Thoracic aorta (tissue), 2 donors: ENCODE measurements around the gene MAP3K14. TPM values are rescaled to one million over a fixed set of nuclear protein-coding genes. Genes with fewer than 3 reads are reported as not detected.

Experiments
- ATAC-seq: fragments of 150-250 bp; one replicate; pipeline ENCODE4 v1.8.0; 2017; ENCODE audit warnings: low read depth; ENCODE audit not compliant: insufficient number of reproducible peaks, low FRiP score
- DNase-seq: peaks from one replicate; pipeline ENCODE4 v3.0.0-alpha.2; 2020; ENCODE audit warnings: low spot score
- H3K27ac ChIP-seq, 2 donors: fragments of 200-600 bp; sonication (generic); 1 replicate in 1 of 2; 2 replicates in 1 of 2; pipeline ENCODE4 v1.5.1; 2016; ENCODE audit warnings: mild to moderate bottlenecking in 2 of 2, moderate library complexity in 2 of 2
- H3K27me3 ChIP-seq: fragments of 200-600 bp; sonication (generic); replicated peaks from 2 replicates; pipeline ENCODE4 v1.6.0; 2016; ENCODE audit warnings: mild to moderate bottlenecking; ENCODE audit not compliant: insufficient read depth
- H3K36me3 ChIP-seq: fragments of 200-600 bp; sonication (generic); one replicate; pipeline ENCODE4 v1.5.1; 2016
- H3K4me1 ChIP-seq, 2 donors: fragments of 200-600 bp; sonication (generic); 1 replicate in 1 of 2; 2 replicates in 1 of 2; pipeline versions ENCODE4 v1.5.1 to v1.6.0; 2016; ENCODE audit warnings: low read depth in 2 of 2, mild to moderate bottlenecking in 1 of 2; ENCODE audit not compliant: control insufficient read depth in 1 of 2
- H3K4me3 ChIP-seq: fragments of 200-600 bp; sonication (generic); 2 replicates; pipeline ENCODE4 v1.5.1; 2016; ENCODE audit warnings: mild to moderate bottlenecking
- H3K9me3 ChIP-seq: fragments of 200-600 bp; sonication (generic); 2 replicates; pipeline ENCODE4 v1.5.1; 2016
- CTCF ChIP-seq: fragments of 200-600 bp; sonication (generic); IDR thresholded peaks from one replicate; pipeline ENCODE4 v1.5.1; 2019; ENCODE audit warnings: antibody characterized with exemption
- total RNA-seq, 2 donors: library from RNA; depleted of rRNA; stranded (reverse); fragments of >200 nt; gene quantifications; one replicate each; pipeline versions ENCODE4 v1.1.0 to v1.2.3, GENCODE V29; 2016

The MAP3K14 gene
- total RNA-seq, 2 donors from 2014 or later: 10.1 to 10.7 TPM

GRCh38 chr17:45228763-45229539, 87.9 kb downstream of the MAP3K14 start:
- H3K4me3 ChIP-seq: peak overlapping the region; percentile 33

GRCh38 chr17:45227926-45228762, 88.7 kb downstream of the MAP3K14 start:
- ATAC-seq (no peak), DNase-seq (no peak)
- H3K4me1 ChIP-seq: peaks cover 0 to 5% of the 10 kb centered on the region in 2 donors
- H3K27me3 ChIP-seq: no peaks in the 10 kb centered on the region
- no peaks in the 10 kb centered on the region for H3K36me3 ChIP-seq
- peak overlapping the region; percentile 33 for H3K4me3 ChIP-seq
- no peaks in the 10 kb centered on the region for H3K9me3 ChIP-seq
- TF ChIP-seq CTCF: no peak
- H3K27ac ChIP-seq: peak overlapping the region in 1 of 2 donors; percentile 53

More at GRCh38 chr17:45228763-45229539, 87.9 kb downstream of the MAP3K14 start:
- H3K27me3 ChIP-seq: no peaks in the 10 kb centered on the region
- H3K27ac ChIP-seq: peak overlapping the region in 1 of 2 donors; percentile 53
- H3K36me3 ChIP-seq: no peaks in the 10 kb centered on the region
- ATAC-seq (peak; percentile 8), DNase-seq (peak; percentile 20)
- no peaks in the 10 kb centered on the region for H3K9me3 ChIP-seq
- no peak for TF ChIP-seq CTCF
- peaks cover 0 to 5% of the 10 kb centered on the region in 2 donors for H3K4me1 ChIP-seq

- H3K4me1 ChIP-seq: peaks cover 0 to 7% of the 10 kb centered on the region in 2 donors
- H3K4me3 ChIP-seq: peak overlapping the region; percentile 70
- no peaks in the 10 kb centered on the region for H3K36me3 ChIP-seq
- no peaks in the 10 kb centered on the region for H3K27me3 ChIP-seq
- ATAC-seq: no peak
- H3K27ac ChIP-seq: peak overlapping the region in 1 of 2 donors; percentile 53
- DNase-seq: no peak
- no peak for TF ChIP-seq CTCF
- no peaks in the 10 kb centered on the region for H3K9me3 ChIP-seq
Observed at GRCh38 chr17:45227101-45227925, 89.5 kb downstream of the MAP3K14 start.

GRCh38 chr17:45226576-45226975, 90.2 kb downstream of the MAP3K14 start:
- ATAC-seq (no peak), DNase-seq (no peak)
- peak overlapping the region; percentile 70 for H3K4me3 ChIP-seq
- no peaks in the 10 kb centered on the region for H3K36me3 ChIP-seq
- no peak for TF ChIP-seq CTCF
- H3K9me3 ChIP-seq: no peaks in the 10 kb centered on the region
- H3K4me1 ChIP-seq: peaks cover 0 to 12% of the 10 kb centered on the region in 2 donors
- no peaks in the 10 kb centered on the region for H3K27me3 ChIP-seq
- H3K27ac ChIP-seq: peak overlapping the region in 1 of 2 donors; percentile 53
